ENCODE data around the gene PRR5L.
"Not testable (repeated sequence)": the region's sequence is repeated elsewhere in the genome, so short reads cannot be mapped to it uniquely, and the experiment has no call there.

Gene PRR5L

DNA sequence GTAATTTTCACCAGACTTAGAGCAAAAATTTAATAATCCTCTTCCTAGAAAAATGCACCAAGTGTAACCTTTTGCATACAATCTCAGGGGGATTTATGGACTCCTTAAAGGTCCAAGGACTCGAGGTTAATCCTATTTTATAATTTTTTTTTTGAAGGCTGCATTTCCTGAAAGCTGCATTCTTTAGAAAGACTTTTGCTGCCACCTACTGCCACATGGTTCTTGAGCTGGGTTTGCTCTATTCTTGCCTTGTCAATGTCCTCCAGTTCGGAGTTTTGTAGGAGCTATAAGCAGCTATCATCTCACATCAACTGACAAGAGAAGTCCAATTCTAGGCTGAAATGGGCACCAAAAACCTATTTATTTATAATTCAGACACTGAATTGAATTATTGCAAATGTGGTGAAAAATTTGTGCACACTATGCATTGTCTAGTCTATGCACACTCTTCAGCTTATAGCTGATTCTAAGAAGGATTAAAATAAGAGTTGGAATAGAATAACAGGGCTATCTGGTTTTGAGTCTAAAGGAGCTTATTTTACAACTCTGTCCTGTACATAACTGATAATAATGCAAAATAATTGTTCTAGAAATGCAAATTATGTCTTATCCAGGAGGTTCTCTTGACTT, 182.7 kb downstream of the PRR5L start:
- Histone ChIP-seq H3K36me3 (ENCODE audit: low read length) (no peaks in the 10 kb centered on the region), H4K20me1 (ENCODE audit: low read depth, low read length) (no peaks in the 10 kb centered on the region), H3K9me2 (replicated peaks; ENCODE audit: insufficient read depth, low read length) (no peaks in the 10 kb centered on the region), H3K4me2 (ENCODE audit: low read depth, low read length, poor library complexity, severe bottlenecking) (no peak overlapping the region), H3K9ac (ENCODE audit: low read length) (no peak overlapping the region), H2AFZ (ENCODE audit: low read depth, low read length, severe bottlenecking) (no peak overlapping the region), H3K9me3 (ENCODE audit: insufficient read depth, low read length) (no peaks in the 10 kb centered on the region), H3K27ac (ENCODE audit: low read depth, low read length) (no peak overlapping the region), H3F3A (ENCODE audit: insufficient read depth) (no peaks in the 10 kb centered on the region), H3K79me2 (ENCODE audit: insufficient read depth, low read length) (no peaks in the 10 kb centered on the region), H3K4me3 (ENCODE audit: insufficient read depth, low read length, poor library complexity, severe bottlenecking) (no peak overlapping the region), H3K27me3 (ENCODE audit: low read length) (no peaks in the 10 kb centered on the region)
- TF ChIP-seq, protein P1, sequence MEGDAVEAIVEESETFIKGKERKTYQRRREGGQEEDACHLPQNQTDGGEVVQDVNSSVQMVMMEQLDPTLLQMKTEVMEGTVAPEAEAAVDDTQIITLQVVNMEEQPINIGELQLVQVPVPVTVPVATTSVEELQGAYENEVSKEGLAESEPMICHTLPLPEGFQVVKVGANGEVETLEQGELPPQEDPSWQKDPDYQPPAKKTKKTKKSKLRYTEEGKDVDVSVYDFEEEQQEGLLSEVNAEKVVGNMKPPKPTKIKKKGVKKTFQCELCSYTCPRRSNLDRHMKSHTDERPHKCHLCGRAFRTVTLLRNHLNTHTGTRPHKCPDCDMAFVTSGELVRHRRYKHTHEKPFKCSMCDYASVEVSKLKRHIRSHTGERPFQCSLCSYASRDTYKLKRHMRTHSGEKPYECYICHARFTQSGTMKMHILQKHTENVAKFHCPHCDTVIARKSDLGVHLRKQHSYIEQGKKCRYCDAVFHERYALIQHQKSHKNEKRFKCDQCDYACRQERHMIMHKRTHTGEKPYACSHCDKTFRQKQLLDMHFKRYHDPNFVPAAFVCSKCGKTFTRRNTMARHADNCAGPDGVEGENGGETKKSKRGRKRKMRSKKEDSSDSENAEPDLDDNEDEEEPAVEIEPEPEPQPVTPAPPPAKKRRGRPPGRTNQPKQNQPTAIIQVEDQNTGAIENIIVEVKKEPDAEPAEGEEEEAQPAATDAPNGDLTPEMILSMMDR (IDR thresholded peaks at IDR 0.05; ENCODE audit: insufficient read depth, low read length, poor library complexity, severe bottlenecking) = no peak
- no peak for TF ChIP-seq EZH2phosphoT487 (conservative IDR thresholded peaks at IDR 0.05; ENCODE audit: low read length)

DNA sequence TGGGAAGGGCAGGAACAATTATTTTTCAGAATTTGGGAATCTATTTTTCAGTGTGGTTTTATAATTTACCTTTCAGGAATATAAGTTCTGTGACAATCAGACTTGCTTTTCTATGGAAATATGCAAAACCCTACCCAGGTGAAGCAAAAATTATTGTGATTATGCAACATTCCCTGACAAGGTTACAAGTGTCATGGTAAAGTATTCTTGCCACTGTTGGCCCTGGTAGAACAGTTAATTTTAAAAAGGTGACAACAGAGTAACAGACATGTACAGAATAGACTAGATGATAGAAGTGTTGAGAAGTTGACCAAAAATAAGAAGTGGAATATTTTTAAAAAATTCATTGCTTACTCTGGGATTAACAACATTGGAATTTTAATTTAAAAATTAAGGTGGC, 184.7 kb downstream of the PRR5L start:
- TF ChIP-seq, protein P1 (IDR thresholded peaks at IDR 0.05; ENCODE audit: insufficient read depth, low read length, poor library complexity, severe bottlenecking) = no peak
- no peak for TF ChIP-seq EZH2phosphoT487 (conservative IDR thresholded peaks at IDR 0.05; ENCODE audit: low read length)
- Histone ChIP-seq H3K27ac (ENCODE audit: low read depth, low read length) (no peak overlapping the region), H3F3A (ENCODE audit: insufficient read depth) (no peaks in the 10 kb centered on the region), H3K27me3 (ENCODE audit: low read length) (no peaks in the 10 kb centered on the region), H3K4me3 (ENCODE audit: insufficient read depth, low read length, poor library complexity, severe bottlenecking) (no peak overlapping the region), H2AFZ (ENCODE audit: low read depth, low read length, severe bottlenecking) (no peak overlapping the region), H3K9me2 (replicated peaks; ENCODE audit: insufficient read depth, low read length) (no peaks in the 10 kb centered on the region), H4K20me1 (ENCODE audit: low read depth, low read length) (no peaks in the 10 kb centered on the region), H3K4me2 (ENCODE audit: low read depth, low read length, poor library complexity, severe bottlenecking) (no peak overlapping the region), H3K9ac (ENCODE audit: low read length) (no peak overlapping the region), H3K9me3 (ENCODE audit: insufficient read depth, low read length) (no peaks in the 10 kb centered on the region), H3K79me2 (ENCODE audit: insufficient read depth, low read length) (no peaks in the 10 kb centered on the region), H3K36me3 (ENCODE audit: low read length) (no peaks in the 10 kb centered on the region)

DNA sequence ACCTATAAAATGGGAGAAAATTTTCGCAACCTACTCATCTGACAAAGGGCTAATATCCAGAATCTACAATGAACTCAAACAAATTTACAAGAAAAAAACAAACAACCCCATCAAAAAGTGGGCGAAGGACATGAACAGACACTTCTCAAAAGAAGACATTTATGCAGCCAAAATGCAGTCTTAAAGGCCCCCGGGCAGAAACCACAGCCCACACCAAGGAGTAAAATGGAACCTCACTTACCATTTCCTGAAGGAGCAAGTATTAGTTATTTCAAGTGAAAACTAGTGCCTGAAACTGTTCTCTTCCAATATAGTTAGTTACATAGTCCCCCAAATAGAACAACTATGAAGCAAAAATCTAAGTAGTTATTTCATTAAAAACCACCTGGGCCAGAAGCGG, 187.0 kb downstream of the PRR5L start:
- not testable (repeated sequence) for H3K27me3 ChIP-seq (ENCODE audit: low read length); H3K4me2 ChIP-seq (ENCODE audit: low read depth, low read length, poor library complexity, severe bottlenecking); H3K9ac ChIP-seq (ENCODE audit: low read length); H3K4me3 ChIP-seq (ENCODE audit: insufficient read depth, low read length, poor library complexity, severe bottlenecking); H3K79me2 ChIP-seq (ENCODE audit: insufficient read depth, low read length); H3K9me2 ChIP-seq (replicated peaks; ENCODE audit: insufficient read depth, low read length); H3K9me3 ChIP-seq (ENCODE audit: insufficient read depth, low read length); H2AFZ ChIP-seq (ENCODE audit: low read depth, low read length, severe bottlenecking); H3K36me3 ChIP-seq (ENCODE audit: low read length); H4K20me1 ChIP-seq (ENCODE audit: low read depth, low read length); H3K27ac ChIP-seq (ENCODE audit: low read depth, low read length); H3F3A ChIP-seq (ENCODE audit: insufficient read depth)

DNA sequence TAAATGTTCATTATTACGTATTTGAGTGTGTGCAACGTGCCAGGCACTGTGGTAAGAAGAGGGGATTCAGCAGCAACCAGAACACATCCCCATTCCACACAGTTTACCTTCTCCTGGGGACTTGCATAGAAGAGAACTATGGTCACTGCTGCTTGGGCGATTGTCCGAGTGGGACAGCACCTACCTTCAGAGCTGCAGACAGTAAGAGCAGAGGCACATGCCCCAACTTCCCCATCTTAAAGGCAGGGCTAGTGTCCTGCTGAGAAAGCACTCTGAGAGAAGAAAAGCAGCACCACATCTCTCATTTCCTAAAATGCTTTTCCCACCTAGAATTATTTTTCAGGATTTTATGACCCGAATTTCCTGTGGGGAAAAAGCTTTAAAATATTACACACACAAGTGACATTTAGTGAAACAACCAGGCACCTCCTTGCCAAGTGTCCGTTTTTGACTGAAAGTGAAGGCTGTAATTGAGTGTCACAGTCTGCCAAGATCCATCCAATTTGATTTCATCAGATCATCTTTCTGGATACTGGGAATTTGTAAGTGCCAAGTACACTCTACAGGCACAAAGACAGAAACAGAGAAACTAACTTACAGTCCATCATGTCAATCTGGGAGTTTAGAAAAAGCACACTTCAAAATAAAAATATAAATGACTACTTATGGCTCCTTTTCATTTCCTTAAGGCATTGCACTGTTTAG, 189.4 kb downstream of the PRR5L start:
- H3K9ac ChIP-seq (ENCODE audit: low read length) = no peak overlapping the region
- H3K79me2 ChIP-seq (ENCODE audit: insufficient read depth, low read length) = no peaks in the 10 kb centered on the region
- no peak overlapping the region for H3K4me2 ChIP-seq (ENCODE audit: low read depth, low read length, poor library complexity, severe bottlenecking)
- no peak overlapping the region for H3K4me3 ChIP-seq (ENCODE audit: insufficient read depth, low read length, poor library complexity, severe bottlenecking)
- H3K27me3 ChIP-seq (ENCODE audit: low read length) = no peaks in the 10 kb centered on the region
- H3K9me3 ChIP-seq (ENCODE audit: insufficient read depth, low read length) = no peaks in the 10 kb centered on the region
- H3K27ac ChIP-seq (ENCODE audit: low read depth, low read length) = no peak overlapping the region
- TF ChIP-seq EZH2phosphoT487 (conservative IDR thresholded peaks at IDR 0.05; ENCODE audit: low read length) = no peak
- TF ChIP-seq, protein P1 (IDR thresholded peaks at IDR 0.05; ENCODE audit: insufficient read depth, low read length, poor library complexity, severe bottlenecking) = no peak
- no peaks in the 10 kb centered on the region for H3K9me2 ChIP-seq (replicated peaks; ENCODE audit: insufficient read depth, low read length)
- H4K20me1 ChIP-seq (ENCODE audit: low read depth, low read length) = no peaks in the 10 kb centered on the region
- H2AFZ ChIP-seq (ENCODE audit: low read depth, low read length, severe bottlenecking) = no peak overlapping the region
- peaks cover 3% of the 10 kb centered on the region; the same call in 1 of the 2 replicates for H3K36me3 ChIP-seq (ENCODE audit: low read length)
- H3F3A ChIP-seq (ENCODE audit: insufficient read depth) = no peaks in the 10 kb centered on the region

Measured in SU-DHL-6 (cell line).